Measurements from ENCODE around the gene ARHGEF12. TPM values are rescaled to one million over a fixed set of nuclear protein-coding genes. Genes with fewer than 3 reads are reported as not detected.

ARHGEF12 gene
- total and polyA plus RNA-seq, 2 donors (not counting 1 experiment from before 2014, with no cell fraction given), result 2.0 to 21.6 TPM

- no peak overlapping the region for H3K4me3 Mint-ChIP-seq
- ChIA-PET POLR2A (no interaction called here), CTCF (no interaction called here)
- no peak for TF ChIP-seq EZH2 (IDR thresholded peaks at IDR 0.05; ENCODE audit: borderline replicate concordance, insufficient read depth, low read depth, low read length, poor library complexity, severe bottlenecking)
- no peak for TF ChIP-seq CTCF (IDR thresholded peaks at IDR 0.05)
- peaks cover 23% of the 10 kb centered on the region for H3K27me3 Mint-ChIP-seq
- H3K27ac Mint-ChIP-seq, result no peak overlapping the region
- no peak overlapping the region for H3K9ac ChIP-seq (ENCODE audit: low read length)
- H3K27ac ChIP-seq (ENCODE audit: low read length in 2 of 2), result no peak overlapping the region
- H3K27me3 ChIP-seq (replicated peaks in 1 of 4; ENCODE audit: control extremely low read depth in 1 of 4, control insufficient read depth in 3 of 4, insufficient read depth in 4 of 4, low read length in 3 of 4), result no peaks in the 10 kb centered on the region
- DNase-seq, result no peak
- no peaks in the 10 kb centered on the region for H3K36me3 ChIP-seq (replicated peaks in 1 of 2; ENCODE audit: control extremely low read depth in 1 of 2, control insufficient read depth in 1 of 2, extremely low read depth in 1 of 2, insufficient read depth in 2 of 2, low read length in 1 of 2)
- H3K4me1 ChIP-seq (ENCODE audit: control insufficient read depth in 2 of 2, insufficient read depth in 2 of 2, low read length in 2 of 2), result peaks cover 21 to 35% of the 10 kb centered on the region in 2 donors
- intact Hi-C loops (cut with micrococcal nuclease), result no loop called here
- H3K4me3 ChIP-seq (ENCODE audit: control extremely low read depth in 1 of 5, extremely low read depth in 1 of 5, insufficient read depth in 1 of 5, low read depth in 2 of 5, low read length in 4 of 5), result no peak overlapping the region
- peaks cover 0 to 8% (median 0%) of the 10 kb centered on the region in 3 donors for H3K9me3 ChIP-seq (ENCODE audit: control extremely low read depth in 1 of 3, control insufficient read depth in 2 of 3, insufficient read depth in 1 of 3, low read length in 2 of 3)
- peaks cover 22% of the 10 kb centered on the region for H3K4me1 Mint-ChIP-seq
- H3K4me2 ChIP-seq (replicated peaks; ENCODE audit: low read depth, low read length, poor library complexity, severe bottlenecking), result no peak overlapping the region
- H3K79me2 ChIP-seq (ENCODE audit: control insufficient read depth, insufficient read depth, low read length), result no peaks in the 10 kb centered on the region
- H2AFZ ChIP-seq (ENCODE audit: insufficient read depth, low read depth, low read length, poor library complexity, severe bottlenecking), result no peak overlapping the region
- H3K9me3 Mint-ChIP-seq (ENCODE audit: insufficient read depth), result no peaks in the 10 kb centered on the region
- WGBS (ENCODE audit: insufficient coverage), result 92% methylated on average over 11 of the region's 11 CpGs
- H4K20me1 ChIP-seq (ENCODE audit: control insufficient read depth, insufficient read depth, low read length, poor library complexity, severe bottlenecking), result no peaks in the 10 kb centered on the region
- ATAC-seq (ENCODE audit: low read depth), result no peak
These were observed 200.6 kb downstream of the ARHGEF12 start for GRCh38 chr11:120536797-120537169.

GRCh38 chr11:120537996-120538395 lies 201.8 kb downstream of the ARHGEF12 start:
- H2AFZ ChIP-seq (ENCODE audit: insufficient read depth, low read depth, low read length, poor library complexity, severe bottlenecking), result no peak overlapping the region
- no peak overlapping the region for H3K4me2 ChIP-seq (replicated peaks; ENCODE audit: low read depth, low read length, poor library complexity, severe bottlenecking)
- WGBS (ENCODE audit: insufficient coverage), result 94% methylated on average over 10 of the region's 12 CpGs
- H3K27ac ChIP-seq (ENCODE audit: low read length in 2 of 2), result no peak overlapping the region
- H3K9me3 ChIP-seq (ENCODE audit: control extremely low read depth in 1 of 3, control insufficient read depth in 2 of 3, insufficient read depth in 1 of 3, low read length in 2 of 3), result peaks cover 1 to 8% (median 2%) of the 10 kb centered on the region in 3 donors
- no peak overlapping the region for H3K27ac Mint-ChIP-seq
- no peak overlapping the region for H3K4me3 Mint-ChIP-seq
- no peak overlapping the region for H3K4me3 ChIP-seq (ENCODE audit: control extremely low read depth in 1 of 5, extremely low read depth in 1 of 5, insufficient read depth in 1 of 5, low read depth in 2 of 5, low read length in 4 of 5)
- DNase-seq (no peak), ATAC-seq (ENCODE audit: low read depth) (no peak)
- ChIA-PET CTCF (no interaction called here), POLR2A (no interaction called here)
- peaks cover 13% of the 10 kb centered on the region for H3K27me3 Mint-ChIP-seq
- H3K4me1 ChIP-seq (ENCODE audit: control insufficient read depth in 2 of 2, insufficient read depth in 2 of 2, low read length in 2 of 2), result peaks cover 21 to 35% of the 10 kb centered on the region in 2 donors
- H3K79me2 ChIP-seq (ENCODE audit: control insufficient read depth, insufficient read depth, low read length), result no peaks in the 10 kb centered on the region
- no peaks in the 10 kb centered on the region for H3K27me3 ChIP-seq (replicated peaks in 1 of 4; ENCODE audit: control extremely low read depth in 1 of 4, control insufficient read depth in 3 of 4, insufficient read depth in 4 of 4, low read length in 3 of 4)
- H3K9me3 Mint-ChIP-seq (ENCODE audit: insufficient read depth), result no peaks in the 10 kb centered on the region
- intact Hi-C loops (cut with micrococcal nuclease), result no loop called here
- peaks cover 22% of the 10 kb centered on the region for H3K4me1 Mint-ChIP-seq
- TF ChIP-seq EZH2 (IDR thresholded peaks at IDR 0.05; ENCODE audit: borderline replicate concordance, insufficient read depth, low read depth, low read length, poor library complexity, severe bottlenecking) (no peak), CTCF (IDR thresholded peaks at IDR 0.05) (no peak)
- H3K9ac ChIP-seq (ENCODE audit: low read length), result no peak overlapping the region
- H4K20me1 ChIP-seq (ENCODE audit: control insufficient read depth, insufficient read depth, low read length, poor library complexity, severe bottlenecking), result no peaks in the 10 kb centered on the region
- no peaks in the 10 kb centered on the region for H3K36me3 ChIP-seq (replicated peaks in 1 of 2; ENCODE audit: control extremely low read depth in 1 of 2, control insufficient read depth in 1 of 2, extremely low read depth in 1 of 2, insufficient read depth in 2 of 2, low read length in 1 of 2)
